Thyroid gland (tissue), 4 donors: ENCODE measurements around the gene RDX.

ENCODE experiments used
- CTCF ChIP-seq, 6 experiments: fragments of 200-600 bp in 3 of 6; fragments of 450-650 bp in 3 of 6; sonication (generic) in 3 of 6; IDR thresholded peaks; one replicate each; pipeline ENCODE4 v1.5.1; 2016 to 2019; ENCODE audit warnings: antibody characterized with exemption in 6 of 6, mild to moderate bottlenecking in 2 of 6, inconsistent platforms in 1 of 6, moderate library complexity in 1 of 6
- POLR2A ChIP-seq, 2 donors: fragments of 450-650 bp; IDR thresholded peaks; one replicate each; pipeline ENCODE4 v1.6.1; 2017; ENCODE audit warnings: antibody characterized with exemption in 2 of 2, mild to moderate bottlenecking in 2 of 2, moderate library complexity in 1 of 2

GRCh38 chr11:110318638-110319404, 22.4 kb upstream of the RDX start:
- TF ChIP-seq CTCF (IDR thresholded peaks at IDR 0.05) (no peak), POLR2A (IDR thresholded peaks at IDR 0.05) (no peak)
